AG04449 (cell line): ENCODE measurements around the gene GNAI2.

Experiments used
- CTCF ChIA-PET: fragments of 350-600 bp; formaldehyde crosslinking; extraction: SDS; loops from one replicate; lab custom pipeline; 2021; ENCODE audit warnings: antibody characterized with exemption; lab: Yijun Ruan, JAX
- POLR2A ChIA-PET: fragments of 400-600, 350-600 bp; formaldehyde crosslinking; extraction: SDS; loops from one replicate; lab custom pipeline; 2020; ENCODE audit warnings: antibody characterized with exemption, inconsistent platforms; lab: Yijun Ruan, JAX
- DNase-seq: peaks from one replicate; pipeline ENCODE4 v3.0.0-alpha.2; 2010; ENCODE audit warnings: low read depth, low spot score
- H3K4me3 ChIP-seq: 2 replicates; pipeline ENCODE4 v1.5.1; 2011; ENCODE audit warnings: low read depth, mild to moderate bottlenecking, control low read depth, low read length
- TF ChIP-seq, protein P1 (sequence below): IDR thresholded peaks from one replicate; pipeline ENCODE4 v1.5.1; 2011; ENCODE audit warnings: mild to moderate bottlenecking, moderate library complexity, low read length, control low read depth, inconsistent platforms; ENCODE audit not compliant: insufficient read depth; ENCODE audit errors: missing control alignments

GNAI2 gene

DNA sequence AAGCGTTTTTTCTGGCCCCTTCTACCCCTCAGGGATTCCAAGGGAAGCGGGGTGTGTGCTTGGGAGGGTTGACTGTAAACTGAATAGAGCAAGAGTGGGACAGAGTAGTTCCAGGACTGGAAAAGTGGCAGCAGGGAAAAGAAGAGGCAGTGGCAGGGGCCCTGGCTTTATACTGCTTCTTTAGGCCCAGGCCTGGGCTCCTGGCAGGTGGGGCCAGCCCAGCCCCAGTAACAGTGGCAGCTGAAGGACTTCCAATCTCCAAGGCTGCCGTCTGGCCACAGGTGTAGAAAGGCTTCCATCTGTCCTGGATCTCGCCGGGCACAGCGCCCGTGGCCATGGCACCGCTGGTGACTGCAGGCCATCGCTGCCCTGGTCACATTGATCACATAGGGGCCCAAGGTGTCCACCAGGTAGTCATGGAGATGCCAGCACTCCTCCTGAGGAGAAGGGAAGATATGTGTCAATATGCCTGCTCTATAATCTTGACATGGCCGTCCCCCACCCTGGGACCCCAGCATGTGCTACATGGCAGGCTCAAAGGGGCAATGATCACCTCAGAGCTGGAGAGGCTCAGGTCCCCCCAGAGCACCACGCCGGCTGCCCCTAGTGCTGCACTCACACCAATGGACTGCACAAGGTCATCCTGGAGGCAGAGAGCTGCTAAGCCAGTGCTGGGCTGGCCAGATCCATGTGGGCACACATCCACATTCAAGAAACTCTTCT, 57.2 kb downstream of the GNAI2 start:
- ChIA-PET CTCF (interaction anchor here (1.0 to 7.0 kb wide), 4 partner anchors 18 to 100 kb away, joined by 3 to 31 read pairs (median 6); no protein-coding TSS in a partner anchor), POLR2A (interaction anchor here (1.1 to 1.9 kb wide), 2 partner anchors 25 to 34 kb away, joined by 3 to 7 read pairs; partner anchors contain the start of gene TUSC2)
- DNase-seq, result no peak
- no peak overlapping the region for H3K4me3 ChIP-seq
- TF ChIP-seq, protein P1, sequence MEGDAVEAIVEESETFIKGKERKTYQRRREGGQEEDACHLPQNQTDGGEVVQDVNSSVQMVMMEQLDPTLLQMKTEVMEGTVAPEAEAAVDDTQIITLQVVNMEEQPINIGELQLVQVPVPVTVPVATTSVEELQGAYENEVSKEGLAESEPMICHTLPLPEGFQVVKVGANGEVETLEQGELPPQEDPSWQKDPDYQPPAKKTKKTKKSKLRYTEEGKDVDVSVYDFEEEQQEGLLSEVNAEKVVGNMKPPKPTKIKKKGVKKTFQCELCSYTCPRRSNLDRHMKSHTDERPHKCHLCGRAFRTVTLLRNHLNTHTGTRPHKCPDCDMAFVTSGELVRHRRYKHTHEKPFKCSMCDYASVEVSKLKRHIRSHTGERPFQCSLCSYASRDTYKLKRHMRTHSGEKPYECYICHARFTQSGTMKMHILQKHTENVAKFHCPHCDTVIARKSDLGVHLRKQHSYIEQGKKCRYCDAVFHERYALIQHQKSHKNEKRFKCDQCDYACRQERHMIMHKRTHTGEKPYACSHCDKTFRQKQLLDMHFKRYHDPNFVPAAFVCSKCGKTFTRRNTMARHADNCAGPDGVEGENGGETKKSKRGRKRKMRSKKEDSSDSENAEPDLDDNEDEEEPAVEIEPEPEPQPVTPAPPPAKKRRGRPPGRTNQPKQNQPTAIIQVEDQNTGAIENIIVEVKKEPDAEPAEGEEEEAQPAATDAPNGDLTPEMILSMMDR, result no peak

DNA sequence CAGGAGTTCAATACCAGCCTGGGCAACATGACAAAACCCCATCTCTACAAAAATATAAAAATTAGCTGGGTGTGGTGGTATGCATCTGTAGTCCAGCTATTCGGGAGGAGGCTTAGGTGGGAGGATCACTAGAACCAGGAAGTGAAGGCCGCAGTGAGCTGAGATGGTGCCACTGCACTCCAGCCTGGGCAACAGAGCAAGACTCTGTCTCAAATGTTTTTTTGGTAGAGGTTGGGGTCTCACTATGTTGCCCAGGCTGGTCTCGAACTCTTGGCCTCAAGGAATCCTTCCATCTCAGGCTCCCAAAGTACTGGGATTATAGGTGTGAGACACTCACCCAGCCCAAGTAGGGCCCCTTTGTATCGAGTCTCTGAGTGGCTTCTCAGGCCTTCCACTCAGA, 58.1 kb downstream of the GNAI2 start:
- no peak for DNase-seq
- ChIA-PET POLR2A (no interaction called here), CTCF (interaction anchor here (1.0 to 7.0 kb wide), 3 partner anchors 48 to 100 kb away, joined by 3 to 31 read pairs (median 3); no protein-coding TSS in a partner anchor)
- H3K4me3 ChIP-seq, result no peak overlapping the region
- TF ChIP-seq, protein P1, result no peak

DNA sequence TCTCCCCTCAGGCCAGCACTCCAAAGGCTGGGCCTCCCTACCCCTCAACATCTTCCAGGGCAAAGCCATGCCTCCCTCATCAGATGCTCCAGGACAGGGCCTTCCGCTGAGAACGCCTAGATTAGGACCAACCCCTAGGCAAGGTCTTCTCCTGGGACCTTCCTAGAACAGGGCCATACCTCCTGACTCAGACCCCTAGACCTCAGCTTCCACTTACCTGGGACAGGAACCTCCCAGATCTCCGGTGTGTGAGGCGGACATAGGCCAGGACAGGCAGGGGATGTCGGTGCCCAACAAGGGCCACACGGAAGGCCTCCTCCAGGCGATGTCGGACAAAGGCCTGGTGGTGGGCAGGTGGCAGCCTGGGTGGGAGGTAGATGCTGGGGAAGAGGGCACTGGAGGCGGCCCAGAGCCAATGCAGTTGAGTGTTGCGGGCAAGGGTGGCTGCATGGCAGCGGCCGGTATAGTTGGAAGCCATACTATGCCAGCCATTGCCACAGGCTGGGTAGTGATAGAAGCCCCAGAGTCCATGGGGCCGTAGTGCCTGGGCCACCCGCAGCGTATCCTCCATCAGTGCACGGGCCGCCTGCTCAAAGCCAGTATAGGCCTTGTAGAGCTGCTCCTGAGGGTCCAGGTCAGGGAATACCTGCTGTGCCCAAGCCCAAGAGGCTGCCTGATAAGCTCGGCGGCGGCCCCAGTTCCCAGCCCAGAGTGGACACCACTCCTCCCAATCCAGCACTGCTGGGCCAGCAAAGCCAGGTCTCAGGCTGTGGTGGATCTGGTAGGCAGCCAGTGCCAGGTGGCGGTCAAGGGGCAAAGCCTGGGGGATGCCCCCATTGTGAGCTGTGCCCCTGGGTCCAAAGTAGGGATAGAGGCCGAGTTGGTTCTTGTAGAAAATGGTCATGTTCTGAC, 58.7 kb downstream of the GNAI2 start:
- TF ChIP-seq, protein P1, result no peak
- no peak overlapping the region for H3K4me3 ChIP-seq
- CTCF ChIA-PET, result interaction anchor here (1.4 kb wide), 1 partner anchor 48 kb away, joined by 3 read pairs; no protein-coding TSS in a partner anchor
- DNase-seq, result no peak
- POLR2A ChIA-PET, result no interaction called here

DNA sequence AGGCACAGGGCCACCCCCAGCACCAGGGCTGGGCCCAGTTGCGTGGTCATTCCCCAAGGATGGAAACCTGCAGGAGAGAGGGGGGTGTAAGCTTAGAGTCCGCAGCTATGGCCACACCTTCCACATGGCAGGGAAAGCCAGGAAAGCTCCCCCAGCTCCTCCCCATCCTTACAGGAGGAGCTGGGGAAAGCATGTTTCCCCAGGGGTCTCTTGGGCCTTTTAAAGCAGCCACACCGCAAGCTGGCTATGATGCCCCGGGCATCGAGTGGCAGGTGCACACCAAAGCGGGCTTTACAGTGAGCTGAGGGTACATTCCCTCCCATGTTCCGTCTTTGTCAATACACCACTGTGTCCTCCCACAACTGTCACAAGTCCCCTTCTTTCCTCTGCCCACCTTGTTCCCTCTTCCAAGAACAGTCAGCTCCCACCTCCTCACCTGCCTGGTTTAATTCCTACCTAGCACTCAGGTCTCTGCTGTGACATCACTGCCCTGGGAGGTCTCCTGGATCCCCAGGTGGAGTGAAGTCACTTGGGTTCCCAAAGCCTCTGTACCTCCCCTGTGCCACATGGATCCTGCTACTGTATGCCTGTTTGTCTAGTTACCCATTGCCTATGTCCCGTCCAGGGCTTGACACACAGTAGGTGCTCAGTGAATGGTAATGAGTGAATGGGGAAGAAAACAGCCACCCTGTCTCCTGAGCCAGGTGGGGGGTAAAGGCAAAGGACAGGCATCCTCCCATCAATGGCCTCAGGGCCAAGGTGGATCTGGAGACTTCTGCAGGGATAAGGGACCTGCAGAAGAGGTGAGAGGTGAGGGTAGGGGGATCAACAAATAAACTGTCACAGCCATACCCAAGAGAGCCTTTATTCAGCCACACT, 59.8 kb downstream of the GNAI2 start:
- CTCF ChIA-PET, result no interaction called here
- POLR2A ChIA-PET, result no interaction called here
- no peak overlapping the region for H3K4me3 ChIP-seq
- DNase-seq, result no peak
- TF ChIP-seq, protein P1, result no peak

DNA sequence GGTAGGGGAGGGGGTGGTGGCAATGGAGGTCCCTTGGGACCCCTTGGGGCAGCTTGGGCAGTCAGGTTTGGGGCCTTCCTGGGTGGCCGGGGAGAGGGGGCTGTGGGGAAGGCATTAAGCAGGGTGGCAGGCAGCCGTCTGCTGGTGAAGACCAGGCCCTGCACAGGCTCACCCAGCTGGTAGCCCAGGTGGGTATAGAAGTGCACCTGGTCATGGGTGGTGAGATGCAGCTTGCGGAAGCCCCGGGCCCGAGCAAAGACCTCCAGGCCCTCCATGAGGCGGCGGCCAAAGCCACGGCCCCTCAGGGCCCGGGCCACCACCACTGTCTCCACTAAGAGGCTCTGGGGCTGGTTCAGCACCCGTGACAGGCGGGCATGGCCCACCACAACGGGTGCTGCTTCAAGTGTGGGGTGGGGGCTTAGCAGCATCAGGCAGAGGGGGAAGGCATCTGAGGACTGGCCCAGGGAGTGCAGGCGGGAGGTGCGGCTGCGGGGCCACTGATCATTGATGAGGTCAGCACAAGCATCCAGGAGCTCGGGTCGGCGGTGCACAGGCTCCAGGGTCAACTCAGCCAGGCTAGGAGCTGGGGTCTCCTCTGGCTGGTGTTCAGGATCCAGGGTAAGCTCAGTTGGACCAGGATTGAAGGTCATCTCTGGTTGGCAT, 60.8 kb downstream of the GNAI2 start:
- no peak for DNase-seq
- TF ChIP-seq, protein P1, result no peak
- ChIA-PET CTCF (interaction anchor here (1.0 to 3.5 kb wide), 3 partner anchors 18 to 51 kb away, joined by 3 to 12 read pairs (median 4); no protein-coding TSS in a partner anchor), POLR2A (no interaction called here)
- no peak overlapping the region for H3K4me3 ChIP-seq
